ENCODE results near the gene UNC93B1. TPM values are rescaled to one million over a fixed set of nuclear protein-coding genes. Genes with fewer than 3 reads are reported as not detected.

UNC93B1 gene
- total RNA-seq, 3 donors from 2014 or later = 30.1 to 47.5 (median 46.8) TPM

GRCh38 chr11:68037411-68038225 is 33.7 kb upstream of the UNC93B1 start:
- Histone ChIP-seq H3K4me3 (no peak overlapping the region), H3K4me1 (ENCODE audit: low read depth) (peaks cover 19% of the 10 kb centered on the region), H3K36me3 (ENCODE audit: low read depth) (no peaks in the 10 kb centered on the region), H3K9me3 (no peaks in the 10 kb centered on the region)
- DNase-seq = peak in 2 of 3 donors; percentile 42 to 51
- no peak for TF ChIP-seq CTCF (IDR thresholded peaks at IDR 0.05)
- no peak for ATAC-seq
- intact Hi-C loops (cut with DNase I, micrococcal nuclease) = no loop called here

- ATAC-seq = peak; percentile 6
- no peak for TF ChIP-seq CTCF (IDR thresholded peaks at IDR 0.05)
- intact Hi-C loops (cut with DNase I, micrococcal nuclease) = no loop called here
- no peak overlapping the region for H3K4me3 ChIP-seq
- H3K9me3 ChIP-seq = no peaks in the 10 kb centered on the region
- H3K4me1 ChIP-seq (ENCODE audit: low read depth) = peaks cover 22% of the 10 kb centered on the region
- H3K36me3 ChIP-seq (ENCODE audit: low read depth) = no peaks in the 10 kb centered on the region
- peak; percentile 40 to 87 (median 69) for DNase-seq
These were observed 32.9 kb upstream of the UNC93B1 start for GRCh38 chr11:68036717-68037239.

GRCh38 chr11:68036141-68036716 is 32.3 kb upstream of the UNC93B1 start:
- DNase-seq (peak in 2 of 3 donors; percentile 46 to 62), ATAC-seq (no peak)
- Histone ChIP-seq H3K4me3 (no peak overlapping the region), H3K36me3 (ENCODE audit: low read depth) (no peaks in the 10 kb centered on the region), H3K4me1 (ENCODE audit: low read depth) (peaks cover 28% of the 10 kb centered on the region), H3K9me3 (no peaks in the 10 kb centered on the region)
- TF ChIP-seq CTCF (IDR thresholded peaks at IDR 0.05) = no peak
- intact Hi-C loops (cut with DNase I, micrococcal nuclease) = no loop called here

- H3K36me3 ChIP-seq (ENCODE audit: low read depth) = no peaks in the 10 kb centered on the region
- no peak overlapping the region for H3K4me3 ChIP-seq
- intact Hi-C loops (cut with DNase I, micrococcal nuclease) = no loop called here
- H3K4me1 ChIP-seq (ENCODE audit: low read depth) = peaks cover 30% of the 10 kb centered on the region
- DNase-seq = peak in 1 of 3 donors; percentile 49
- TF ChIP-seq CTCF (IDR thresholded peaks at IDR 0.05) = no peak
- no peak for ATAC-seq
- no peaks in the 10 kb centered on the region for H3K9me3 ChIP-seq
These were observed 31.5 kb upstream of the UNC93B1 start for GRCh38 chr11:68035266-68035876.

- Histone ChIP-seq H3K9me3 (no peaks in the 10 kb centered on the region), H3K4me3 (no peak overlapping the region), H3K4me1 (ENCODE audit: low read depth) (peaks cover 32% of the 10 kb centered on the region), H3K36me3 (ENCODE audit: low read depth) (no peaks in the 10 kb centered on the region)
- TF ChIP-seq CTCF (IDR thresholded peaks at IDR 0.05) = no peak
- intact Hi-C loops (cut with DNase I, micrococcal nuclease) = no loop called here
- DNase-seq (peak in 1 of 3 donors; percentile 47), ATAC-seq (no peak)
These were observed 29.8 kb upstream of the UNC93B1 start for GRCh38 chr11:68033708-68034045.

All from mucosa of descending colon (tissue), 3 donors.